ENCODE data around the gene RGS13.

Gene RGS13

DNA sequence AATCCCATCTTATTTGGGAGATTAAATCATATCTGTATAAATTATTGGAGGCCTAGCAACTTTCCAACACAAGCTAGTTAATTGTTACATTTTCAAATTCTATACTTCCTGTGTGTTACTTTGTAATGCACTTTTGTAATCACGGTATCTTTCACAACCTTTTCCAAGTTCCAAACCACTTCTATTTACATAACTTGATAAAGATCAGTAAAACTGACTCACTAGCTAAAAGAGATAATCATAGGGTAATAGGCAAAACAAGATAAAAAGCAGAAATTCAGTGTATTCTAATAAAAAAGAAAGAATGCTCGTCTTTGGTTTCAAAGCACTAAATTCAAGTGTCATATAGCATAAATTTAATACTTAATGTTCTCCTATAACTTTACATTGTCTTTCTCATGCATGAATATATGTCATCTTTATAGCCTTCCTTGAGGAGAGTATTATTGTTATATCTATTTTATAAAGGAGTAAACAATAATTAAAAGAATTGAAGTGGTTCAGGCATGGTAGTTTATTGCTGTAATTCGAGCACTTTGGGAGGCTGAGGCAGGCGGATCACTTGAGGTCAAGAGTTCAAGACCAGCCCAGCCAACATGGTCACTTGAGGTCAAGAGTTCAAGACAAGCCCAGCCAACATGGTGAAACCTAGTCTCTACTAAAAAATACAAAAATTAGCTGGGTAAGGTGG lies 66.4 kb downstream of the RGS13 start:
- Mint-ChIP-seq H3K4me1 (peaks cover 10% of the 10 kb centered on the region), H3K27ac (ENCODE audit: low read depth) (no peak overlapping the region), H3K9me3 (no peaks in the 10 kb centered on the region), H3K4me3 (no peak overlapping the region), H3K36me3 (ENCODE audit: insufficient read depth) (no peaks in the 10 kb centered on the region), H3K27me3 (no peaks in the 10 kb centered on the region)
- no peak for ATAC-seq (replicated peaks; ENCODE audit: extremely low read depth, poor library complexity, severe bottlenecking)
- DNase-seq (ENCODE audit: low spot score in 2 of 2), result no peak

- no peak for ATAC-seq (replicated peaks; ENCODE audit: extremely low read depth, poor library complexity, severe bottlenecking)
- no peak for DNase-seq (ENCODE audit: low spot score in 2 of 2)
- Mint-ChIP-seq H3K27me3 (no peaks in the 10 kb centered on the region), H3K27ac (ENCODE audit: low read depth) (no peak overlapping the region), H3K4me3 (peak overlapping the region; percentile 11), H3K9me3 (no peaks in the 10 kb centered on the region), H3K36me3 (ENCODE audit: insufficient read depth) (no peaks in the 10 kb centered on the region), H3K4me1 (peaks cover 10% of the 10 kb centered on the region)
Observed at GRCh38 chr1:192703283-192704206, 67.6 kb downstream of the RGS13 start.

DNA sequence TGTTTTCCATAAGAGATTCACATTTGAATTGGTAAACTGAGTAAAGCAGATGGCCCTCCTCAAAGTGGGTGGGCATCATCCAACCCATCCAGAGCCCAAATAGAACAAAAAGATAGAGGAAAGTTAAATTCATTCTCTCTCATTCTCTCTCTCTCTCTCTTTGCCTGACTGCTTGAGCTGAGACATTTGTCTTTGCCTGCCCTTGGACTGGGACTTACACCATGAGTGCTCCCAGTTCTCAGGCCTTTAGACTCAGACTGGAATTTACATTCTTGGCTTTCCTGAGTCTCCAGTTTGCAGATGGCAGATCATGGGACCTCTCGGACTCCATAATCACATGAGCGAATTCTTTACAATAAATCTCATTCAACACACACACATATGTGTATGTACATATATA lies 69.6 kb downstream of the RGS13 start:
- Mint-ChIP-seq H3K36me3 (ENCODE audit: insufficient read depth) (no peaks in the 10 kb centered on the region), H3K9me3 (no peaks in the 10 kb centered on the region), H3K4me3 (no peak overlapping the region), H3K4me1 (peaks cover 10% of the 10 kb centered on the region), H3K27ac (ENCODE audit: low read depth) (no peak overlapping the region), H3K27me3 (no peaks in the 10 kb centered on the region)
- ATAC-seq (replicated peaks; ENCODE audit: extremely low read depth, poor library complexity, severe bottlenecking), result no peak
- DNase-seq (ENCODE audit: low spot score in 2 of 2), result no peak

GRCh38 chr1:192706936-192707335 lies 71.0 kb downstream of the RGS13 start:
- Mint-ChIP-seq H3K4me3 (no peak overlapping the region), H3K27ac (ENCODE audit: low read depth) (no peak overlapping the region), H3K36me3 (ENCODE audit: insufficient read depth) (no peaks in the 10 kb centered on the region), H3K4me1 (peaks cover 10% of the 10 kb centered on the region), H3K9me3 (no peaks in the 10 kb centered on the region), H3K27me3 (no peaks in the 10 kb centered on the region)
- no peak for ATAC-seq (replicated peaks; ENCODE audit: extremely low read depth, poor library complexity, severe bottlenecking)
- DNase-seq (ENCODE audit: low spot score in 2 of 2), result no peak

DNA sequence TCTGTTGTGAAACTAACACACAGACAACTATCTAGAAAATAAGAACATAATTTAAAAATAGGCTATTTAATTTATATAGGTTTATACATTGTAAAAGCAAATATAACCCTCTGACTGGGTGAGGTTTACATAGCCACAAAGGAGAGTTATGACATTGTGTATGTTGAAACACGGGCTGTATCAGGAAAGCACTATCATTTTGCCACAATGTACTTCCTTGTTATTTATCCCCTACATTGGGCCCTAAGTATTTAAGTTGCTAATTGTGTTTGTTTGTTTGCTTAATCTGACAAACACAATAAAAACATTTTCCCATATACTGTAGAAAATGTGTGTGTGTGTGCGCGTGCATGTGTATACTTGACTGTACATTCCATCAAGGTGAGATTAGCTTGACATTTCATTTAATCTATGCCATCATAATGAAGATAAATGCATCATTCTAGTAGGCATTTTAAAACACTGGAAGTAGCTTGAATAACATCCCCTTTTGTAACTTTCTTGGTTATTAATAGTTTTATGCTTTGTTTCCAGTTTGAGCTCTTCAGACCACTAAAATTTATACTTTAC lies 72.1 kb downstream of the RGS13 start:
- no peak for ATAC-seq (replicated peaks; ENCODE audit: extremely low read depth, poor library complexity, severe bottlenecking)
- no peak for DNase-seq (ENCODE audit: low spot score in 2 of 2)
- peaks cover 6% of the 10 kb centered on the region for H3K27me3 Mint-ChIP-seq
- no peak overlapping the region for H3K27ac Mint-ChIP-seq (ENCODE audit: low read depth)
- H3K4me1 Mint-ChIP-seq, result peaks cover 6% of the 10 kb centered on the region
- H3K36me3 Mint-ChIP-seq (ENCODE audit: insufficient read depth), result no peaks in the 10 kb centered on the region
- H3K9me3 Mint-ChIP-seq, result no peaks in the 10 kb centered on the region
- no peak overlapping the region for H3K4me3 Mint-ChIP-seq

GRCh38 chr1:192709544-192709943 lies 73.6 kb downstream of the RGS13 start:
- ATAC-seq (replicated peaks; ENCODE audit: extremely low read depth, poor library complexity, severe bottlenecking) (no peak), DNase-seq (ENCODE audit: low spot score in 2 of 2) (no peak)
- peaks cover under 1% of the 10 kb centered on the region for H3K9me3 Mint-ChIP-seq
- no peak overlapping the region for H3K27ac Mint-ChIP-seq (ENCODE audit: low read depth)
- no peaks in the 10 kb centered on the region for H3K36me3 Mint-ChIP-seq (ENCODE audit: insufficient read depth)
- no peaks in the 10 kb centered on the region for H3K4me1 Mint-ChIP-seq
- peaks cover 19% of the 10 kb centered on the region for H3K27me3 Mint-ChIP-seq
- no peak overlapping the region for H3K4me3 Mint-ChIP-seq
